HFFc6 (cell line): ENCODE measurements around the gene FOXI2. TPM values are rescaled to one million over a fixed set of nuclear protein-coding genes. Genes with fewer than 3 reads are reported as not detected.

Source experiments
- DNase-seq: peaks from one replicate; pipeline ENCODE4 v3.0.0-alpha.2; 2018
- H3K27ac Mint-ChIP-seq: 2 replicates; pipeline ENCODE4 v1.8.0; 2020; ENCODE audit warnings: mild to moderate bottlenecking, mixed read lengths
- H3K27me3 Mint-ChIP-seq: 2 replicates; pipeline ENCODE4 v1.8.0; 2021; ENCODE audit warnings: mild to moderate bottlenecking, moderate library complexity, mixed read lengths; ENCODE audit not compliant: insufficient read depth
- H3K36me3 Mint-ChIP-seq: 2 replicates; pipeline ENCODE4 v1.8.0; 2021; ENCODE audit warnings: low read depth, mixed read lengths
- H3K4me1 Mint-ChIP-seq: 2 replicates; pipeline ENCODE4 v1.8.0; 2020; ENCODE audit warnings: low read depth, mixed read lengths
- H3K4me3 Mint-ChIP-seq: 2 replicates; pipeline ENCODE4 v1.8.0; 2020; ENCODE audit warnings: mild to moderate bottlenecking, moderate library complexity, mixed read lengths
- H3K9me3 Mint-ChIP-seq: 2 replicates; pipeline ENCODE4 v1.8.0; 2020; ENCODE audit warnings: mild to moderate bottlenecking, mixed read lengths
- total RNA-seq, 6 experiments: library from RNA; stranded (reverse); fragmentation: NEBNext Ultra II Directional; extraction: Animal tissue kit (Norgen Biotek cat#: 25700); gene quantifications; 2 replicates in 1 of 6; 3 replicates in 5 of 6; pipeline ENCODE4 v1.2.3, GENCODE V29; 2021
- TF ChIP-seq, protein P1 (sequence below): fragments of 200-600 bp; sonication (generic); IDR thresholded peaks from 2 replicates; pipeline ENCODE4 v1.5.0; 2021; ENCODE audit warnings: antibody characterized with exemption, mild to moderate bottlenecking

FOXI2 gene
- total RNA-seq, 6 experiments from 2014 or later: not detected

DNA sequence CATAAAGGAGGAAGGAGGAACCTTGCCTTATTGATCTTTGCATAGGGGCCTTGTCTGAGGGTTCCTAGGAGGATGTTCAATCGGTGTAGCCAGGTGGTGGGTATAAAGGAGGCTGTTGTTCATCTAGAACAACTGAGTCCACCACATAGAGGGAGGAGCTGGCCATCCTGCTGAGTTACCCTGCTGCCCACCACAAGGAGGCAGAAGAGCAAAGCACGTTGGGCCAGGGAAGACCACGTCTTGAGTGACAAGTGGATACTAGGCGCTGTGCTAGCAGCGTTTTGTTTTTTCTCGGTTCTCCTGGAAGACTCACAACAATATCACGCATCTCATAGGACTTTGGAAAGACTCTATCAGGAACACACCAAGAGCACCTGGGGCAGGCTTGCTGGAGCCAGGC is 20.0 kb downstream of the FOXI2 start:
- Mint-ChIP-seq H3K36me3 (peaks cover 6% of the 10 kb centered on the region; the same call in 1 of the 2 replicates), H3K9me3 (peaks cover 45% of the 10 kb centered on the region), H3K27me3 (no peaks in the 10 kb centered on the region)

DNA sequence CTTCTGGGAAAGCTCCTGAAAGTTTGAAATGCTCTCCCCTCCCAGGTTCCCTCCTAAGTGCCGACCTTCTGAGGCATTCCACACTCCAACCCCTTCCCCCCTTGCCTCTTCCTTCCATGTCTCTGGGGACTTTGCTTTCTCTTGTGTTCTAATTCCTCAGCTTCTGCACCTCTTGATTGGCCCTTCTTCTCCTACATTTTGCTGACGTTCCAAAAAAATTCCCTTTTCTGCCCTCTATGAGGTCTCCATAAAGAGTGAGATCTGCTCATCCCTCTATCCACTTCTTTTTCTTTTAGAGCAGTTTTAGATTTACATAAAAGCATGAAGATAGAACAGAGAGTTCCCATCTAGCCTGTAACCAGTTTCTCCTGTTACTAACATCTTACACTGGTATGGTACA is 22.3 kb downstream of the FOXI2 start:
- Mint-ChIP-seq H3K27ac (no peak overlapping the region), H3K27me3 (no peaks in the 10 kb centered on the region), H3K4me3 (no peak overlapping the region), H3K4me1 (no peaks in the 10 kb centered on the region), H3K36me3 (no peaks in the 10 kb centered on the region), H3K9me3 (peaks cover 41% of the 10 kb centered on the region)
- no peak for DNase-seq
- TF ChIP-seq, protein P1, sequence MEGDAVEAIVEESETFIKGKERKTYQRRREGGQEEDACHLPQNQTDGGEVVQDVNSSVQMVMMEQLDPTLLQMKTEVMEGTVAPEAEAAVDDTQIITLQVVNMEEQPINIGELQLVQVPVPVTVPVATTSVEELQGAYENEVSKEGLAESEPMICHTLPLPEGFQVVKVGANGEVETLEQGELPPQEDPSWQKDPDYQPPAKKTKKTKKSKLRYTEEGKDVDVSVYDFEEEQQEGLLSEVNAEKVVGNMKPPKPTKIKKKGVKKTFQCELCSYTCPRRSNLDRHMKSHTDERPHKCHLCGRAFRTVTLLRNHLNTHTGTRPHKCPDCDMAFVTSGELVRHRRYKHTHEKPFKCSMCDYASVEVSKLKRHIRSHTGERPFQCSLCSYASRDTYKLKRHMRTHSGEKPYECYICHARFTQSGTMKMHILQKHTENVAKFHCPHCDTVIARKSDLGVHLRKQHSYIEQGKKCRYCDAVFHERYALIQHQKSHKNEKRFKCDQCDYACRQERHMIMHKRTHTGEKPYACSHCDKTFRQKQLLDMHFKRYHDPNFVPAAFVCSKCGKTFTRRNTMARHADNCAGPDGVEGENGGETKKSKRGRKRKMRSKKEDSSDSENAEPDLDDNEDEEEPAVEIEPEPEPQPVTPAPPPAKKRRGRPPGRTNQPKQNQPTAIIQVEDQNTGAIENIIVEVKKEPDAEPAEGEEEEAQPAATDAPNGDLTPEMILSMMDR: no peak

More for the DNA sequence above, 20.0 kb downstream of the FOXI2 start:
- H3K27ac Mint-ChIP-seq: no peak overlapping the region
- no peaks in the 10 kb centered on the region for H3K4me1 Mint-ChIP-seq
- TF ChIP-seq, protein P1: no peak
- DNase-seq: no peak
- H3K4me3 Mint-ChIP-seq: no peak overlapping the region

DNA sequence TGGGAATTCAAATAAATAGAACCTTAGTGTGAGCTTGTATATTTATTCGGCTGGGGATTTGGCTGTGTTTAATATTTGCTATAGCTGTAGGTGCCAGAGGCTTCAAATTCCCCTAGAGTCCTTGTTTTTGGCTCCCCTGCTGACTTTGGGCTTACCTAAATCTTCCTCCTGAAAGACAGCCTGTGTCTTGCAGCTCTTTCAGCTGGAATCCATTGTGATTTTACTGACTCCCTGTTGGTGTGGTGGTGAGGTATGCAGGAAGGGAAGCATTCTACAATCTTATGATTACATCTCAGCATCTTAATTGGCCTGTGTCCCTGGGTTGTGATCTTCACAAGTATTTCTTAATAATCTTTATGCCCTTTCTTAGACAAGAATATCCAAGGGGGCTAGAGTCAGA is 25.9 kb downstream of the FOXI2 start:
- Mint-ChIP-seq H3K9me3 (peaks cover 56% of the 10 kb centered on the region), H3K4me3 (no peak overlapping the region), H3K4me1 (no peaks in the 10 kb centered on the region), H3K27me3 (no peaks in the 10 kb centered on the region), H3K36me3 (0 out of 2 replicates have a peak, but pooled peaks cover 4% of the 10 kb centered on the region), H3K27ac (no peak overlapping the region)
- TF ChIP-seq, protein P1: no peak
- DNase-seq: no peak

DNA sequence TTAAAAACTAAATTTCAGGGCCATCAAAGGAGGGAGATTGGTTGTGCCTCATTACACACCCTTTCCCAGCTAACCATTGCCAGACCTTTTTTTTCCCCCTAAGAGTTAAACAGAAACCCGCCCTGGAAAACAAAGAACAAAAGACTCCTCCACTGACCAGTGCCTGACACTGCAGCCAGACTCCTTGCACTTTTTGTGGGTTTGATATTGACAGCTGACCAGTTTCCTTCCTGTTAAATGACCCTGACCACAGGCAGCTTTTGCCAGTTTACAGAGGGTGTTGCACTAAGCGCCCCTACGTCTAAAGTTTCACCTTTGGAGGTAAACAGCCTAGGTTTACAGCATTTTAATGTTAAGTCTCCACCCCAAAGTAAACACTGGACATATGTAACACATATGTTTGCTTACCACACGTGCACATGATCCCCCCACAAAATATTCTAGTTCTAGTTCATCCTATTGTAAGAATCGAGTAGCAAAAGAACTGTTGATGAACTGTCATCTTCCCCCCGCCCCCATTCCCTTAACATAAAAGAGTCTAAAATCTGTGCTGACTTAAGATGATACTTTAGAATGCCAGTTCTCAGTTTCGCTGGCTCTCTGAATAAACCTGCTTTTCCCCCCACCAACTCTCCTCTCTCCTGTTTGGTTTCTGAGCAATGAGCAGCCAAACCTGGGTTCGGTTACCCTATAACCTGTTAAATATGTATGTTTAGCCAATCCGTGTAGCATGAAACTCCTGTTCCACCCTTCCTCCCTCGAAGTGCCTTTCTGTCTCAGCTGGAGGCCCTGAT is 38.0 kb downstream of the FOXI2 start:
- H3K4me1 Mint-ChIP-seq: no peaks in the 10 kb centered on the region
- H3K27ac Mint-ChIP-seq: no peak overlapping the region
- DNase-seq: no peak
- no peak overlapping the region for H3K4me3 Mint-ChIP-seq
- peaks cover 4% of the 10 kb centered on the region; the same call in 1 of the 2 replicates for H3K36me3 Mint-ChIP-seq
- TF ChIP-seq, protein P1: no peak
- peaks cover 47% of the 10 kb centered on the region for H3K9me3 Mint-ChIP-seq
- no peaks in the 10 kb centered on the region for H3K27me3 Mint-ChIP-seq

DNA sequence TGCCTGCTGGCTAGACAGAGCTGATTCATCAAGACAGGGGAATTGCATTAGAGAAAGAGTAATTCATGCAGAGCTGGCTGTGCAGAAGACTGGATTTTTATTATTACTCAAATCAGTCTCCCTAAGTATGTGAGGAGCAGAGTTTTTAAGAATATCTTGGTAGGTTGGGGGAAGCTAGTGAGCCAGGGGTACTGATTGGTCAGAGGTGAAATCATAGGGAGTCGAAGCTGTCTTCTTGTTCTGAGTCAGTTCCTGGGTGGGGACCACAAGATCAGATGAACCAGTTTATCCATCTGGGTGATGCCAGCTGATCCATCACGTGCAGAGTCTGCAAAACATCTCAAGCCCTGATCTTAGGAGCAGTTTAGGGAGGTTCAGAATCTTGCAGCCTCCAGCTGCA is 39.8 kb downstream of the FOXI2 start:
- Mint-ChIP-seq H3K36me3 (peaks cover 4% of the 10 kb centered on the region; the same call in 1 of the 2 replicates), H3K9me3 (peaks cover 43% of the 10 kb centered on the region), H3K4me1 (no peaks in the 10 kb centered on the region), H3K27ac (no peak overlapping the region), H3K4me3 (no peak overlapping the region), H3K27me3 (no peaks in the 10 kb centered on the region)
- DNase-seq: no peak
- TF ChIP-seq, protein P1: no peak
